ENCODE results near the gene DAAM2. TPM values are rescaled to one million over a fixed set of nuclear protein-coding genes. Genes with fewer than 3 reads are reported as not detected.

Gene DAAM2
- total RNA-seq, 4 donors from 2014 or later, result 15.7 to 31.6 (median 20.7) TPM

- H3K27ac ChIP-seq, result no peak overlapping the region
- H3K4me3 ChIP-seq, result no peak overlapping the region
- H3K36me3 ChIP-seq, result no peaks in the 10 kb centered on the region
- TF ChIP-seq EP300 (IDR thresholded peaks at IDR 0.05; ENCODE audit: low read depth) (no peak), POLR2A (IDR thresholded peaks at IDR 0.05) (no peak), POLR2AphosphoS5 (IDR thresholded peaks at IDR 0.05) (no peak), CTCF (IDR thresholded peaks at IDR 0.05) (no peak)
- peaks cover 0 to 20% (median 13%) of the 10 kb centered on the region in 4 donors for H3K4me1 ChIP-seq
- in situ Hi-C loops (cut with MboI; ENCODE audit: low pct_ligation_motif_present in 1 of 4, low pct_unique_long_range_greater_than_20kb in 1 of 4, low sequenced_read_pairs in 3 of 4), result no loop called here
- WGBS, 2 donors (ENCODE audit: low coverage in 1 of 2), result 78 to 95% methylated on average over 4 to 5 of the region's 5 CpGs
- H3K9me3 ChIP-seq, result no peaks in the 10 kb centered on the region
- no peak for DNase-seq
- no peaks in the 10 kb centered on the region for H3K27me3 ChIP-seq
- intact Hi-C loops (cut with DNase I; ENCODE audit: low total_unique reads), result no loop called here
Measured at GRCh38 chr6:39951191-39951590, 159.0 kb downstream of the DAAM2 start.

- WGBS, 2 donors (ENCODE audit: low coverage in 1 of 2), result 86 to 88% methylated on average over 1 of the region's 1 CpG
- H3K9me3 ChIP-seq, result no peaks in the 10 kb centered on the region
- peaks cover 0 to 15% (median 10%) of the 10 kb centered on the region in 4 donors for H3K4me1 ChIP-seq
- in situ Hi-C loops (cut with MboI; ENCODE audit: low pct_ligation_motif_present in 1 of 4, low pct_unique_long_range_greater_than_20kb in 1 of 4, low sequenced_read_pairs in 3 of 4), result no loop called here
- TF ChIP-seq EP300 (IDR thresholded peaks at IDR 0.05; ENCODE audit: low read depth), result no peak
- TF ChIP-seq CTCF (IDR thresholded peaks at IDR 0.05), result no peak
- DNase-seq, result no peak
- intact Hi-C loops (cut with DNase I; ENCODE audit: low total_unique reads), result no loop called here
- H3K27ac ChIP-seq, result no peak overlapping the region
- H3K4me3 ChIP-seq, result no peak overlapping the region
- H3K27me3 ChIP-seq, result no peaks in the 10 kb centered on the region
- no peaks in the 10 kb centered on the region for H3K36me3 ChIP-seq
Measured at GRCh38 chr6:39951716-39952115, 159.5 kb downstream of the DAAM2 start.

GRCh38 chr6:39952167-39952566 is 160.0 kb downstream of the DAAM2 start:
- no peak overlapping the region for H3K27ac ChIP-seq
- intact Hi-C loops (cut with DNase I; ENCODE audit: low total_unique reads) (no loop called here), in situ Hi-C loops (cut with MboI; ENCODE audit: low pct_ligation_motif_present in 1 of 4, low pct_unique_long_range_greater_than_20kb in 1 of 4, low sequenced_read_pairs in 3 of 4) (no loop called here)
- no peak overlapping the region for H3K4me3 ChIP-seq
- no peak for DNase-seq
- WGBS, 2 donors (ENCODE audit: low coverage in 1 of 2), result 61 to 75% methylated on average over 2 to 4 of the region's 4 CpGs
- TF ChIP-seq POLR2A (IDR thresholded peaks at IDR 0.05) (no peak), EP300 (IDR thresholded peaks at IDR 0.05; ENCODE audit: low read depth) (no peak), POLR2AphosphoS5 (IDR thresholded peaks at IDR 0.05) (no peak), CTCF (IDR thresholded peaks at IDR 0.05) (no peak)
- H3K36me3 ChIP-seq, result no peaks in the 10 kb centered on the region
- no peaks in the 10 kb centered on the region for H3K27me3 ChIP-seq
- peaks cover 0 to 11% (median 5%) of the 10 kb centered on the region in 4 donors for H3K4me1 ChIP-seq
- no peaks in the 10 kb centered on the region for H3K9me3 ChIP-seq

GRCh38 chr6:39953076-39953618 is 161.0 kb downstream of the DAAM2 start:
- peaks cover 0 to 3% (median 0%) of the 10 kb centered on the region in 4 donors for H3K4me1 ChIP-seq
- DNase-seq, result no peak
- TF ChIP-seq EP300 (IDR thresholded peaks at IDR 0.05; ENCODE audit: low read depth) (no peak), POLR2A (IDR thresholded peaks at IDR 0.05) (no peak), CTCF (IDR thresholded peaks at IDR 0.05) (no peak), POLR2AphosphoS5 (IDR thresholded peaks at IDR 0.05) (no peak)

More at GRCh38 chr6:39953076-39953618, 161.0 kb downstream of the DAAM2 start:
- H3K4me3 ChIP-seq, result no peak overlapping the region
- no peaks in the 10 kb centered on the region for H3K27me3 ChIP-seq
- intact Hi-C loops (cut with DNase I; ENCODE audit: low total_unique reads) (no loop called here), in situ Hi-C loops (cut with MboI; ENCODE audit: low pct_ligation_motif_present in 1 of 4, low pct_unique_long_range_greater_than_20kb in 1 of 4, low sequenced_read_pairs in 3 of 4) (no loop called here)
- no peaks in the 10 kb centered on the region for H3K36me3 ChIP-seq
- H3K27ac ChIP-seq, result no peak overlapping the region
- no peaks in the 10 kb centered on the region for H3K9me3 ChIP-seq
- WGBS, 2 donors (ENCODE audit: low coverage in 1 of 2), result 60 to 61% methylated on average over 1 to 2 of the region's 2 CpGs

Other genes with a start within 250 kb of the DAAM2 start
- gene KIF6, start 67.0 kb upstream of the DAAM2 start, total RNA-seq, result 10 to 100 TPM in 1 of 4 donors, under 1 TPM in 2, not detected in 1; 0.14 to 46.6 (median 0.48) TPM
- gene MOCS1, start 142.1 kb downstream of the DAAM2 start, total RNA-seq, result 10 to 100 TPM; 20.6 to 58.3 (median 42.3) TPM